ENCODE measurements around the gene CCDC138.
"Not testable (repeated sequence)": the region's sequence is repeated elsewhere in the genome, so short reads cannot be mapped to it uniquely, and the experiment has no call there.

CCDC138 gene, protein sequence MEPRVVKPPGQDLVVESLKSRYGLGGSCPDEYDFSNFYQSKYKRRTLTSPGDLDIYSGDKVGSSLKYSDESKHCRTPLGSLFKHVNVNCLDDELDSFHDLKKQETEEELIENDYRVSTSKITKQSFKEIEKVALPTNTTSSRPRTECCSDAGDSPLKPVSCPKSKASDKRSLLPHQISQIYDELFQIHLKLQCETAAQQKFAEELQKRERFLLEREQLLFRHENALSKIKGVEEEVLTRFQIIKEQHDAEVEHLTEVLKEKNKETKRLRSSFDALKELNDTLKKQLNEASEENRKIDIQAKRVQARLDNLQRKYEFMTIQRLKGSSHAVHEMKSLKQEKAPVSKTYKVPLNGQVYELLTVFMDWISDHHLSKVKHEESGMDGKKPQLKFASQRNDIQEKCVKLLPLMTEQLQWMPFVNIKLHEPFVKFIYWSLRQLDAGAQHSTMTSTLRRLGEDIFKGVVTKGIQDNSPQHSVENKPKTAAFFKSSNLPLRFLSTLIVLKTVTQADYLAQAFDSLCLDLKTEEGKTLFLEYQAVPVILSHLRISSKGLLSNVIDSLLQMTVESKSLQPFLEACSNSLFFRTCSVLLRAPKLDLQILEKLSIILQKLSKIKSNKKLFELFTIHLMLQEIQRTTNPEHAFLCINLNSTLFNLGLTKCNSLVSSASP

DNA sequence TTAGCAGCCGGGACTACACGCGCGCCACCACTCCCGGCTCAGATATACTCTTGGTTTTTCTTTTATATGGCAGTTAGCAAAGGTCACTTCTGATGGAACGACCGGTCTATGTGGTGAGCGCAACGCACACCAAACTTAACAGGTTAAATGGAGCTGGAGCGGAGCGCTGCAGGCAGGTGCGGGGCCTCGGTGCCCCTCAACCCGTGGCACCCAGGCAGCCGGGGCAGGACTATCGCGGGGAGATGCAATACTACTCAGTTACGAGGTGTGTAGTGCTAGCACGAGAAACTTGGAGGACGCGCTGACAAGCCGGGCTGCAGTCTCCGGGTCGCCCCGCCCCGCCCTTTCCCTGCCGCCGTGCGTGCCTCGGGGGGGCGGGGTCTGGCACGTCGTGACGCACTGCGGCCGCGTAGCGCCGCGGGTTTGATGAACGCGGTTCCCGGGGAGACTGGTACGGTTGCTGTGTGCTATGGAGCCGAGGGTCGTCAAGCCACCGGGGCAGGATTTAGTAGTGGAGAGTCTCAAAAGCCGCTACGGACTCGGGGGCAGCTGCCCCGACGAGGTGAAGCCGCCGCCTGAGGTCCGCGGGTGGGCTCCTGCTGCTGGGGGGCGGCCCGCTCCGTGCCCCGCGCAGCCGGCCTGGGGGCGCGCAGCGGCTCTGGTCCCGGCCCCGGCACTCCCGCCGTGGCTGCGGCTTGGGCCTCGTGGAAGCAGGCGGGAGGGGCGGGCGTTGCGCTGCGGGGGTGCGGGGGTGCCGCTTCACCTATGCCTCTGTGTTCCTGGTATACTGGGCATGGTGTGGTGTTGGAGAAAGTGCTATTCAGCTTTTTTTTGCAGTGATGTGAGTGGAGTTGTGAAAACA, at the start of gene CCDC138:
TSS of gene CCDC138 (plus strand) at position 418 of the 862 bp plus-strand sequence. CDS start at position 470, 52 bp downstream.
- peak; percentile 75 to 91 (median 79) for DNase-seq

DNA sequence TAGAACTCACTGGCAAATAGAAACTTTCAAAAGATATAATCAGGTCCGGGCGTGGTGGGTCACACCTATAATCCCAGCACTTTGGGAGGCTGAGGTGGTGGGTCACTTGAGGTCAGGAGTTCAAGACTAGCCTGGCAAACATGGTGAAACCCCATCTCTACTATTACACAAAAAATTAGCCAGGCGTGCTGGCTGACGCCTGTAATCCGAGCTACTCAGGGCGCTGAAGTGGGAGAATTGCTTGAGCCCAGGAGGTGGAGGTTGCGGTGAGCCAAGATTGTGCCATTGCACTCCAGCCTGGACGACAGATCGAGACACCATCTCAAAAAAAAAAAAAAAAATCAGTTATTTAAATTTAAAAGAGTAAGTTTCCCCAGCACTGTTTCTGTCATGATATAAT, 28.6 kb upstream of the CCDC138 start:
- DNase-seq = not testable (repeated sequence)

DNA sequence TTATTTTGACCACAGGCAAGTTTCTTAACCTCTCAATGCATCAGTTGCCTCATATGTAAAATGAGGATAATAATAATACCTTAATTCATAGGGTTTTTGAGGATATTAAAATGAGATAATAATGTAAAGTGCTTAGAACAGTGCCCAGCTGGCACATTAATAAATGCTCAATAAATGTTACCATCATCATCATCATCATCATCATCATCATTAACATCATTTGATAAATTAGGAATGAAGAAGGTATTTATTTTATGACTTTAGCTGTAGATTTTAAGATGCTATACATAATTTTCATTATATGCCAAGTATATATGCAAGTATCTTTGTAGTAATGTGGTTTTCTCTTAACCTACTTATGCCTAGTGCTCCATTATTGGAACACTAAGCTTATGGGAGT, 24.0 kb upstream of the CCDC138 start:
- DNase-seq = not testable (repeated sequence)

DNA sequence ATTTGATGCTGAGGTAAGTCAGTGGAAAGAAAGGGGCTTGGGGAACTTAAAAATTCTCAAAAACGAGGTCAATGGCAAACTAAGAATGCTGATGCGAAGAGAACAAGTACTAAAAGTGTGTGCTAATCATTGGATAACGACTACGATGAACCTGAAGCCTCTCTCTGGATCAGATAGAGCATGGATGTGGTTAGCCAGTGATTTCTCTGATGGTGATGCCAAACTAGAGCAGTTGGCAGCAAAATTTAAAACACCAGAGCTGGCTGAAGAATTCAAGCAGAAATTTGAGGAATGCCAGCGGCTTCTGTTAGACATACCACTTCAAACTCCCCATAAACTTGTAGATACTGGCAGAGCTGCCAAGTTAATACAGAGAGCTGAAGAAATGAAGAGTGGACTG, 19.9 kb upstream of the CCDC138 start:
- DNase-seq = not testable (repeated sequence)

DNA sequence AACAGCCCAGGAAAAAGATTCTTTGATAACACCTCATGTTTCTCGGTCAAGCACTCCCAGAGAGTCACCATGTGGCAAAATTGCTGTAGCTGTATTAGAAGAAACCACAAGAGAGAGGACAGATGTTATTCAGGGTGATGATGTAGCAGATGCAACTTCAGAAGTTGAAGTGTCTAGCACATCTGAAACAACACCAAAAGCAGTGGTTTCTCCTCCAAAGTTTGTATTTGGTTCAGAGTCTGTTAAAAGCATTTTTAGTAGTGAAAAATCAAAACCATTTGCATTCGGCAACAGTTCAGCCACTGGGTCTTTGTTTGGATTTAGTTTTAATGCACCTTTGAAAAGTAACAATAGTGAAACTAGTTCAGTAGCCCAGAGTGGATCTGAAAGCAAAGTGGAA, 18.7 kb upstream of the CCDC138 start:
- not testable (repeated sequence) for DNase-seq

DNA sequence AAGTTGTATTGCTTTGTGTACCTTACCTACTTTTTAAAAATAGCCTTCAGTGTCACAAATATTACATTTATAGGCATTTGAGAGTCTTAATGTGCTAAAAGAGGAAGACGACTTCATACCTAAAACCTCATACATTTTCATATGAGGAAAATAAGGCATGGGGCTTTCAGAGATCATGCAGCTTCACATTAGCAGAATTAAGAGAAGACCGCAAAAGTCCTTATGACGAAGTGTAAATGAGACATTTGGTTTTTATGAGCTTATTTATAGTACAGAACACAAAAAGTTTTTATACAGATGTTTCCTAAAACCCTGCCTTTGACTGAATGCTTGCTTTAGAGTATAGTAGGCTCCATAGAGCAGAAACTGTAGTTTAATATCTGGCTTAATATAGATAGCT, 10.1 kb upstream of the CCDC138 start:
- DNase-seq = no peak

DNA sequence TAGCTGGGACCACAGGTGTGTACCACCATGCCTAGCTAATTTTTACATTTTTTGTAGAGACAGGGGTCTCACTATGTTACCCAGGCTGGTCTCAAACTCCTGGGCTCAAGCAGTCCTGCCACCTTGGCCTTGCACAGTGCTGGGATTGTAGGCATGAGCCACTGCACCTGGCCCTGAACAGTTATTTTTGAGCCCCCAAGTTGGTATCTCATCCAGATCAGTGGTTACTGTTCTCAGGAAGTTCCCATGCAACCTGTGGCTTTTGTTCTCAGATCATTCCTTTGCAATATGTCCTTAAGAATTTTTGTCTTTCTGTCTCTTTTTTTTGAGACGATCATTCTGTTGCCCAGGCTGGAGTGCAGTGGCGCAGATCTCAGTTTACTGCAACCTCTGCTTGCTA, 7.7 kb upstream of the CCDC138 start:
- DNase-seq = no peak

DNA sequence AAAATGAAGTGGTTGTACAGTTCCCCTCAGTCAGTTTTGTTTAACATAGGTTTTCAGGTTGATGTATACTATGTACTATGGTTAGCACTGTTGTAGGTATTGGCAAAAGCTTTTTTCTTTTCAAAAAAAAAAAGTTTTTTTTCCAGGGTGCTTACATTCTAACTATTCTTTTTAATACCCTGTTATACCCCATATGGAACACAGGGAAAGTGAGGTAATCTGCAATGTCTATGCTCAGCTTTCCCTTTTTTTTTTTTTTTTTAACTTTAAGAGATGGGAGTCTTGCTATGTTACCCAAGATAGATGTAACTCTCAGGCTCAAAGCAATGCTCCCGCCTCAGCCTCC, 590 bp upstream of the CCDC138 start:
- no peak for DNase-seq

DNA sequence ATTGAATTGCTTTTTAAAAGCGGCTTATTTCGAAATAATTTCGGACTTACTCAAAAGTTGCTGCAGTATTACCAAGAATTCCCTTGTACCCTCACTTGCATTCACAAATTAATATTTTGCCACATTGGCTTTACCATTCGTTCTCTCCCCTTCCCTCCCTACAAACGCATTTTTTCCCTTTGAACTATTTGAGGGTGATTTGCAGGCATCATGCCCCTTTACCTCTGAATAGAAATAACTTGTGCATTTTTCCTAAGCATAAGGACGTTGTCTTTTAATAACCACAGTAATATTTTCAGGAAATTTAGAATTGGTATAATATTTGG, 608 bp downstream of the CCDC138 start:
- no peak for DNase-seq

DNA sequence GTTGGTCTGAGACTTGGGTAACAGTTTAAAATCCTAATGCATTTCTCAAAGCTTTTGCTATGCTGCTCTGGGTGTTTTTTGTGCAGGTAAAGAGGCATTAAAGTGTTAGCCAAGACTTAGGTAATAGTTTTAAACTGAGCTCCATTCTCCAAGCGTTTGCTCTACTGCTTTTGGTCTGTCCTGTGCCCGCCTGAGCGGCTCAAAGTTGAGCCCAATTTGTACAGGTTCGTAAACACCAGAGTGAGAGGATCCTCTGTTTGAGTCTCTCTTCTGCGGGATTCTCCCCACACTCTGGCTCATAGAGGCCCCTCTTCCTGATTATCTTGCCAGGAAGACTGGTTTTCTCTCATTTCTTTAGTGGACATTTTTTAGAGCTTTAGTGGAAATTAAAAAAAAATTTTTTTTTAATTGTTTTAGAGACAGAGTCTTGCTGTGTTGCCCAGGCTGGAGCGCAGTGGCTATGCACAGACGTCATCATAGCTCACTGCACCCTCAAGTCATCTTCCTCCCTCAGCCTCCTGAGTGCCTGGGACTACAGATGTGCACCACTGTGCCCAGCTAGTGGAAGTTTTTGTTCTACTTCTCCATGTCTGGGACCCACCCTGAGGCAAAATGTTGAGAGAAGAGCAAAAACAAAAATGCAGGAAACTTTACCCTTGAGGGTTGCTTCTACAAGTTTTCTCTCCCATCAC, 16.6 kb downstream of the CCDC138 start:
- DNase-seq = no peak

DNA sequence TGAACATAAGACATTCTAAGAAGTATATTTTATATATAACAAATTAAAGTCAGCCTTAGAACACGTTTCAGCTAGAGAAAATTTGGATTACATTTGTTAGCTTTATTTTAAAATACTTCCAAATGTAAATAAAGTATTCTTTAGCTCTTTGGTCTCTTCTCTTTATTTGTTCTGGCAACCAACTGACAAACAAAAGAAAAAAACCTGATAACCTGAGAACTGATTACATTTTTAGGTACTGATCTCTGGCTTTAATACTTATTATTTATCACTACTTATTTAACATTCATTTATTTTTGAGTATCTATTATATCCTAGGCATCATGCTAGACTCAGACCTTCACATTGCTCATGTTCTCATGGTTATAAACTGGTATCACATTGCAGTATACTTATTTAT, 18.5 kb downstream of the CCDC138 start:
- no peak for DNase-seq

DNA sequence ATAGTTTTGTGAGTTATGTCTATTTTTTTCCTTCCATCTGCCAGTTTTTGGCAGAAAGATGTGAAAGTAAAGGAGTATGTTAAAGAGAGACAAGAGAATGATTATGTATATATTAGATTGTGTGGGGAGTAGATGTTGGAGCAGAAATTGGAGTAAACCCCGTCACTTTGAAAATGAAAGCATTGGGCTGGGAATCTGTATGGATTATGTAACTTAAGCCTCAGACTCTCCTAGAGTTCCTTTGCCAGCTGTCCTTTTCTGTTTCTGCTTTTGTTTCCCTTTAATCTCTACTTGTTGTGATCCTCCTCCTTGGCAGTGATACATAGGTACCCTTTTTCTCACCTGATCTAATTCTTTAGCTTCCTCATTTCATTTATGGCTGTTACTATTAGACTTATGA, 19.2 kb downstream of the CCDC138 start:
- DNase-seq = no peak

DNA sequence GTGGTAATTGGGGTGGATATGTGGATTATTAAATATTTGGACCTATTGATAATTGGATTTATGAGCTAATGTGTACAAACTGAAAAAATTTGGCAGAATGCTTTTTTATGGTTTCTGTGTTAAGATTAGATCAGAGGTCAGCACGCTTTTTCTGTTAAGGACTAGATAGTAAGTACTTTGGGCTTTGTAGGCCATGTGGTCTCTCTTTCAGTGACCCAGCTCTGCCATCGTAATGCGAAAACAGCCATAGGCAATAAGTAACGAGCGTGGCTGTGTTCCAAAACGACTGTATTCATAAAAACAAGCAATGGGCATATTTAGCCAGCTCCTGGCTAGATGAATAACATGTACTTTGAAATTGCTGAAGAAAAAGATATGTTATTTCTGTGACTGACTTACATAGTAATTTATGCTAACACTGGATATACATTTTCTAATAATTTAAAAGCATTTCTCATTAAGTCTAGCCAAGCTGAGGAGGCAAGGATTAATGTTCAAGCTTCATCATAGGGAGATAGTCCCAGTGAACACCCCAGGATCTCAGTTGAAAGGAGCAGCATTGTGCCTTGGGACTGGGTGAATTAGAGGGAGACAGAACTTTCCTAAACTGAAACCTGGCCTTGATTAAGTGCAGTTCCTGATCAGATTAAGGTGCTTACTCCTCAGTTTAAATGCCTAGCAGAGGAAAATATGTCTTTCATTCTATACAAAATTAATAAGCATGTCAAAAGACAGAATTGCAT, 20.0 kb downstream of the CCDC138 start:
- DNase-seq = no peak

DNA sequence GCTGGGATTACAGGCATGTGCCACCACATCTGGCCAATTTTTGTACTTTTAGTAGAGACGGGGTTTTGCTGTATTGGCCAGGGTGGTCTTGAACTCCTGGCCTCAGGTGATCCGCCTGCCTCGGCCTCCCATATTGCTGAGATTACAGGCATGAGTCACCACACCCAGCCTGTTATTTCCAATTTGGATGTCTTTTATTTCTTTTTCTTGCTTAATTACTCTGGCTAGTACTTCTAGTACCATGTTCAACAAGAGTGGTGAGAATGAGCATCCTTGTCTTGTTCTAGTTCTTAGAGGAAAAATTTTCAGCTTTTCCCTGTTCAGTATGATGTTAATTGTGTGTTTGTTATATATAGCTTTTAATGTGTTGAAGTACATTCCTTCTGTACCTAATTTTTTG, 23.4 kb downstream of the CCDC138 start:
- no peak for DNase-seq

DNA sequence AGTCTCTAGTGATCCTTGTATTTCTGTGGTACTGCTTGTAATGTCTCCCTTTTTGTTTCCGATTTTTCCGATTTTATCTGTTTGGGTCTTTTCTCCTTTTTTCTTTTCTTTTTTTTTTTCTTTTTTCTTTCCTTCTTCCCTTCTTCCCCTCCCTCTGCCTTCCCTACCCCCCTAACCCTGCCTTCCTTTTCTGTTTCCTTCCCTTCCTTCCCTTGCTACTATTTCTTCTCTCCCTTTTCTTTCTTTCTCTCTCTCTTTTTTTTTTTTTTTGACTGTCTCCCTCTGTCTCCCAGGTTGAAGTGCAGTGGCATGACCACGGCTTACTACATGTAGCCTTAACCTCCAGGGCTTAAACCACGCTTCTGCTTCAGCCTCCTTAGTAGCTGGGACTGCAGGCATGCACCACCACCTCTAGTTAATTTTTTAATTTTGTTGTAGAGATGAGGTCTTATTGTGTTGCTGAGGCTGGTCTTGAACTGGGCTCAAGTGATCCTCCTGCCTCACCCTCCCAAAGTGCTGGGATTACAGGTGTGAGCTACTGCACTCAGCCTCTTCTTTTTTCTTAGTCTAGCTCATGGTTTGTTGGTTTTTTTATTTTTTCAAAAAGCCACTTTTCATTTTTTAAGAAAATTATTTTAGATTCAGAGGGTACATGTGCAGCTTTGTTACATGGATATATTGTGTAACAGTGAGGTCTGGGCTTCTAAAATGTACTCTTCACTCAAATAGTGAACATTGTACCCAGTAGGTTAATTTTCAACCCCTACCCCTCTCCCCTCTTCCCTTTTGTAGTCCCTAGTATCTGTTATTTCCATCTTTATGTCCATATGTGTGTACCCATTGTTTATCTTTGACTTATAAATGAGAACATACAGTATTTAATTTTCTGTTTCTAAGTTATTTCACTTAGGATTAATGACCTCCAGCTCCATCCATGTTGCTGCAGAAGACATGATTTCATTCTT, 24.7 kb downstream of the CCDC138 start:
- no peak for DNase-seq

DNA sequence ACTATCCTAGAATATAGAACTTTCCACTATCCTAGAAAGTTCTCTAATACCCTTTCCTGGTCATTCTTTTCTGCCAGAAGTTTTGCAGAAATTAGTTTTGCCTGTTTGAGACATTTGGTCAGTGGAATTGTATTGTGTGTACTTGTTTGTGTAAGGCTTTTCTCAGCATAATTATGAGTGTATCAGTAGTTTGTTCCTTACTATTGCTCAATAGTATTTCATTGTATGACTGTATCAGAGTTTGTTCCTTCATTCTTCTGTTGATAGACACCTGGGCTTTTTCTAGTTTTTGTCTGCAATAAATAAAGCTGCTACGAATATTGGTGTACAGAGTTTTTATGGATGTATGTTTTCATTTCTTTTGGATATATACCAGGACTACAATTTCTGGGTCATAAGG, 27.2 kb downstream of the CCDC138 start:
- DNase-seq = no peak

DNA sequence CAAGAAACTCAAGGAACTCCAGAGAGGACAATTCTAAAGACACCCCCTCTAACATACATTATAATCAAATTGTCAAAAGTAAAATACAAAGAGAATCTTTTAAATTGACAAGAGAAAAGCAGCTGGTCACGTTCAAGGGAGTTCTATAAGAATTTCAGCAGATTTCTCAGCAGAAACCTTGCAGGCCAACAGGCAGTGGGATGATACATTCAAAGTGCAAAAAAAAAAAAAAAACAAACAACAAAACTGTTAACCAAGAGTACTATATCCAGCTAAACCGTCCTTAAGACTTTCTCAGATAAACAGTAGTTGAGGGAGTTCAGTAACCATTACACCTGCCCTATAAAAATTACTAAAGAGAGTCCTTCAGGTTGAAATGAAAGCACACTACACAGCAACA, 33.9 kb downstream of the CCDC138 start:
- DNase-seq = no peak

DNA sequence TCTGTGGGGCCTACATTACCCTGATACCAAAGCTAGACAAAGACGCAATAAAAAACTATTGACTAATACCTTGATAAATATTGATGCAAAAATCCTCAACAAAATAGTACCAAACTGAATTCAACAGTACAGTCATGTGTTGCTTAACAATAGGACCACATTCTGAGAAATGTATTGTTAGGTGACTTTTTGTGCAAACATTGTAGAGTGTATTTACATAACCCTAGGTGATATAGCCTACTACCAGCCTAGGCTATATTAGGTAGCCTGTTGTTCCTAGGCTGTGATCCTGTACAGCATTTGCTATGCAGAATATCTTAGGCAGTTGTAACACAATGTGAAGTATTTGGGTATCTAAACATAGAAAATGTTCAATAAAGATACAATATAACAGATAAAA, 36.7 kb downstream of the CCDC138 start:
- DNase-seq = no peak

DNA sequence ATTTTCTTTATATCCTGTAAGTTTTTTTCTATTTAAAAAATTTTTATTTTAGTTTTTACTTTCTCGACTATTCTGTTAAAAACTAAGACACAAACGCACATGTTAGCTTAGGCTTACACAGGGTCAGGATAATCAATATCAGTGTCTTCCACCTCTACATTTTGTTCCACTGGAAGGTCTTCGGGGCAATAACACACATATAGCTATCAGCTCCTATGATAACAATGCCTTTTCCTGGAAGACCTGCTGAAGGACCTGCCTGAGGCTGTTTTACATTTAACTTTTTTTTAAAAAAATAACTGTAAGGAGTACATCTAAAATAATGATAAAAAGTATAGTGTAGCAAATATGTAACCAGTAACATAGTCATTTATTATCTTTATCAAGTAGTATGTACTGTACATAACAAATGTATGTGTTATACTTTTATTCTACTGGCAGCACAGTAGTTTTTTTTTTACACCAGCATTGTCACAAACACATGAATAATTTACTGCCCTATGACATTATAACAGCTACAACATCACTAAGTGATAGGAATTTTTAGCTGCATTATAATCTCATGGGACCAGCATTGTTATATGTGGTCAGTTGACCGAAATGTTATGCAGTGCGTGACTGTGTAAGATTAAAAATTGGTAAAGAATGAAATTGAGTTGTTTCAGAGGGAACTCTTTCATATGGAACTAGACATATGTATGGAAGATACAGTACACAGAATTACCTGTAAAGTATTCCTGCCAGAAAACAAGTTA, 37.9 kb downstream of the CCDC138 start:
- no peak for DNase-seq

DNA sequence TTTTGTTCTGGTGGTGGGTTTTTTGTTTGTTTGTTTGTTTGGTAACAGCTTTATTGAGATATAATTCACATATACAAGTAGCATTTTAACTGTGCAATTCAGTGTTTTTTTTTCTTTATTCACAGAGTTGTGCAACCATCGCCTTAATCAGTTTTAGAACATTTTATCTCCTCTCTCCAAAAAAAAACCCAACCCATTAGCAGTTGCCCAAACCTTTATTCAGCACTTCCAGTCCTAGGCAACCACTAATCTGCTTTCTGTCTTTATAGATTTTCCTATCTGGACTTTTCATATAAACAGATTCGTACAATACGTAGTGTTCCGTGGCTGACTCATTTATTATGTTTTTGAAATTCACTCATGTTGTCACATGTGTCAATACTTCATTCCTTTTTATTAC, 38.7 kb downstream of the CCDC138 start:
- DNase-seq = no peak
